Subcutaneous abdominal adipose tissue (tissue), 5 donors: ENCODE measurements around the gene B9D1.

Experiments
- H3K27ac ChIP-seq: one replicate; pipeline ENCODE4 v1.7.0; 2013; ENCODE audit warnings: low read depth, mild to moderate bottlenecking, inconsistent platforms, low read length, moderate library complexity
- H3K27me3 ChIP-seq, 5 donors: one replicate each; pipeline ENCODE4 v1.7.0; 2013; ENCODE audit warnings: low read length in 5 of 5, inconsistent platforms in 1 of 5; ENCODE audit not compliant: control insufficient read depth in 5 of 5, insufficient read depth in 4 of 5
- H3K36me3 ChIP-seq, 5 donors: one replicate each; pipeline ENCODE4 v1.7.0; 2013; ENCODE audit warnings: low read length in 5 of 5; ENCODE audit not compliant: control insufficient read depth in 5 of 5, insufficient read depth in 5 of 5
- H3K4me1 ChIP-seq, 5 donors: one replicate each; pipeline ENCODE4 v1.7.0; 2013; ENCODE audit warnings: low read length in 5 of 5, mild to moderate bottlenecking in 3 of 5, moderate library complexity in 1 of 5; ENCODE audit not compliant: control insufficient read depth in 5 of 5, insufficient read depth in 5 of 5
- H3K4me3 ChIP-seq, 5 donors: one replicate each; pipeline ENCODE4 v1.7.0; 2013; ENCODE audit warnings: low read length in 5 of 5, low read depth in 1 of 5
- H3K9ac ChIP-seq, 5 donors: one replicate each; pipeline ENCODE4 v1.7.0; 2013; ENCODE audit warnings: low read length in 5 of 5, mild to moderate bottlenecking in 4 of 5, moderate library complexity in 3 of 5
- H3K9me3 ChIP-seq, 5 donors: one replicate each; pipeline ENCODE4 v1.7.0; 2013; ENCODE audit warnings: low read length in 5 of 5; ENCODE audit not compliant: control insufficient read depth in 5 of 5
- donor health status: healthy.
- donor health status: healthy.
- donor health status: healthy.
- donor health status: healthy.
- donor health status: healthy.

Gene B9D1

DNA sequence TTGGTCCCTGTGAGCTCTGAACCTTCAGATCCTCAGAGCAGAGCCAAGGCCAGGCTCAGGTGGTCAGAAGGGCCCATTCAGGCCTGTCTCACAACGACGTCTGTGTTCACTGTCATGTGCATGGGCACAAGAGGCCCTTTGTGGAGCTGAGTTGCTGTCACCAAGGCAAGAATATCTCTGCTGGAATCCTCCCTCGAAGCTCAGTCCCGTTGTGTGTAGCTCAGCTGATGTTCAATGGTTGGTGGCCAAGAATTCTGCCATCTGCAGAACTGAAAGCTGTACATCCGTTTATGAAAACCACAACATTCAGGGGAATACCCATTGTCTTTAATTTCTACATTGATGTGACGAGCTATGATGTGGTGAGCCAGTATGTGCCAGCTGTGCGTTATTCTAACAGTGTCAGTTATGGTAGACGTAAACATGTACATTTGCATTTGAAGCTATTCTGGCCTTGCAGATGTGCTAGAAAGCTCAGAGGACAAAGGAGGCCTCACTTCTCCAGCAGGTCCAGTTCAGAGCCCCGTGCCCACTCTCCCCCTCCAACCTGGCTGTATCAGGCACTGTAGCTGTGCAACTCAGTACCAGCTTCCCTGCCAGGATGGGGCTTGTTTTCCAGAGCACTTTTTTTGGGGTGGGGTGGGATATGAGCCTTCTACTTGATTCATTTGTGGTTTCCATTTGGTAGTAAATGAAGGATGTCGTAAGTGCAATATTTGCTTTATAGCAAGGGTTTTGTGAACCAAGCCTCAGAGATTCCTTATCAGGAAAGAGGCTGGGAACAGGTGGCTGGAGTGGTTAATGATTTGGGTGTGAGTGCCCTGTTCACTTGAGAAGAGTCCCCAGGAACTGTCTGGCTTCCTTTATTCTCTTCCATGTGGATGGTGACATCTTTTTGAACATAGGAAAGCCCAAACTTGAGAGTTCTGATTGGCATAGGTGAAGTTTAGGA, 56.1 kb downstream of the B9D1 start:
- no peak overlapping the region for H3K9ac ChIP-seq
- no peak overlapping the region for H3K27ac ChIP-seq
- H3K27me3 ChIP-seq: no peaks in the 10 kb centered on the region
- H3K4me1 ChIP-seq: peaks cover 9 to 58% (median 46%) of the 10 kb centered on the region in 5 donors
- H3K36me3 ChIP-seq: peaks cover 0 to 12% (median 9%) of the 10 kb centered on the region in 5 donors
- no peaks in the 10 kb centered on the region for H3K9me3 ChIP-seq
- H3K4me3 ChIP-seq: no peak overlapping the region

DNA sequence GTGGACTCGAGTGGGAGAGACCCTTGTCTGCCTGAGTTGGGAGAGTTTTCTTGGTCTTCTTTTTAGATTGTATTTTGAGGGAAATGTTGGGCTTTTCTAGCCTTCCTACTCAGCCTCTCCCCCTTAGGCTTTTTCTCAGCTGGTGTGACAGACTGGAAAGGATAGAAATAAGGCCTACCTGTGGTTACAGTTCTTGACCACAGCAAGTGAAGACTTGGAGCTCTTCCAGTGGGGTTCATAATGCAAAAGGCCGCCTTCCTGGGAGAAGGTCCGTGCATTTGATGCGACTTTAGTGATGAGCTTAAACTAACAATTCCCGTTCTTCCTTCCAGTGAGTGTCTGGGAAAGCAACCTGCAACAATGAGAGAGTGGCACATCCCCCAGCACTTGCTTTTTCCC, 56.8 kb downstream of the B9D1 start:
- Histone ChIP-seq H3K4me3 (no peak overlapping the region), H3K9me3 (no peaks in the 10 kb centered on the region), H3K27ac (no peak overlapping the region), H3K27me3 (no peaks in the 10 kb centered on the region), H3K4me1 (peaks cover 9 to 61% (median 48%) of the 10 kb centered on the region in 5 donors), H3K9ac (no peak overlapping the region), H3K36me3 (peaks cover 0 to 12% (median 7%) of the 10 kb centered on the region in 5 donors)

- peaks cover 0 to 12% (median 6%) of the 10 kb centered on the region in 5 donors for H3K36me3 ChIP-seq
- no peak overlapping the region for H3K27ac ChIP-seq
- H3K27me3 ChIP-seq: no peaks in the 10 kb centered on the region
- H3K4me3 ChIP-seq: no peak overlapping the region
- no peak overlapping the region for H3K9ac ChIP-seq
- no peaks in the 10 kb centered on the region for H3K9me3 ChIP-seq
- H3K4me1 ChIP-seq: peaks cover 9 to 61% (median 48%) of the 10 kb centered on the region in 5 donors
These were observed 57.3 kb downstream of the B9D1 start for GRCh38 chr17:19305256-19305655.

- H3K9me3 ChIP-seq: no peaks in the 10 kb centered on the region
- no peak overlapping the region for H3K27ac ChIP-seq
- H3K4me1 ChIP-seq: peaks cover 9 to 59% (median 48%) of the 10 kb centered on the region in 5 donors
- H3K36me3 ChIP-seq: peaks cover 0 to 7% (median under 1%) of the 10 kb centered on the region in 5 donors
- H3K9ac ChIP-seq: peak overlapping the region in 2 of 5 donors; percentile 0 to 48
- peak overlapping the region in 1 of 5 donors; percentile 8 for H3K4me3 ChIP-seq
- no peaks in the 10 kb centered on the region for H3K27me3 ChIP-seq
These were observed 57.8 kb downstream of the B9D1 start for GRCh38 chr17:19304751-19305150.

GRCh38 chr17:19304209-19304608, 58.3 kb downstream of the B9D1 start:
- H3K27ac ChIP-seq: peak overlapping the region; percentile 44
- no peaks in the 10 kb centered on the region for H3K27me3 ChIP-seq
- H3K9me3 ChIP-seq: no peaks in the 10 kb centered on the region
- peaks cover 0 to 7% (median 0%) of the 10 kb centered on the region in 5 donors for H3K36me3 ChIP-seq
- H3K9ac ChIP-seq: peak overlapping the region in 2 of 5 donors; percentile 0 to 48
- H3K4me3 ChIP-seq: peak overlapping the region in 2 of 5 donors; percentile 0 to 8
- peaks cover 11 to 64% (median 52%) of the 10 kb centered on the region in 5 donors for H3K4me1 ChIP-seq

- H3K9me3 ChIP-seq: no peaks in the 10 kb centered on the region
- H3K9ac ChIP-seq: peak overlapping the region in 1 of 5 donors; percentile 38
- no peaks in the 10 kb centered on the region for H3K27me3 ChIP-seq
- H3K27ac ChIP-seq: peak overlapping the region; percentile 60
- peaks cover 11 to 67% (median 57%) of the 10 kb centered on the region in 5 donors for H3K4me1 ChIP-seq
- peaks cover 0 to 7% (median 0%) of the 10 kb centered on the region in 5 donors for H3K36me3 ChIP-seq
- no peak overlapping the region for H3K4me3 ChIP-seq
These were observed 59.2 kb downstream of the B9D1 start for GRCh38 chr17:19303367-19303776.

DNA sequence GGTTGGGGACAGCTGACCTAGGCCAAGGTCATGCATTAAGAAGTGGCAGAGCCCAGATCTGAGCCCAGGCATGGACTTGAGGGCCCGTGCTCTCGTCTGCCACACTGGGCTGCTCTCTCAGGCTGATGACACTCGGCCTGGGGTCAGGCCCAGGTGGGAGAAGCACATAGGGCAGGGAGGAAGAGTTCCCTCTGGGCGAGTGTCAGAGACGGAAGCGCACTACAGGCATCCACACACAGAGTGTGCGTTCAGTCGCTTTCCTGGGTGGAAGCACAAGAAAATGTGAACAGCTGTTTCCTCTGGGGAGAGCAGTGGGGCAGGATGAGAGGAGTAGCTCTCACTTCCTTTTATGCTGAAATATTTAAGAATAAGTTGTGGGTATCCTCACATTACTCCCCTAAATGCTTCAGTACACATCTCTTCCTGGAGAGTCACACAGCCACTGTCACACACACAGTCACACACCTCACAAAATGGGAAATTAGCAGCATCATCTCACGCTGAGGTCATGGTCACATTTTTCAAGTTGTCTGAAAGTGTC, 59.7 kb downstream of the B9D1 start:
- no peaks in the 10 kb centered on the region for H3K9me3 ChIP-seq
- no peaks in the 10 kb centered on the region for H3K27me3 ChIP-seq

GRCh38 chr17:19301973-19302372, 60.5 kb downstream of the B9D1 start:
- Histone ChIP-seq H3K36me3 (peaks cover 0 to 7% (median 0%) of the 10 kb centered on the region in 5 donors), H3K9me3 (no peaks in the 10 kb centered on the region), H3K4me3 (no peak overlapping the region), H3K27me3 (no peaks in the 10 kb centered on the region), H3K4me1 (peaks cover 11 to 74% (median 64%) of the 10 kb centered on the region in 5 donors), H3K9ac (no peak overlapping the region), H3K27ac (no peak overlapping the region)

More for the DNA sequence above, 59.7 kb downstream of the B9D1 start:
- Histone ChIP-seq H3K9ac (peak overlapping the region in 1 of 5 donors; percentile 38), H3K4me3 (no peak overlapping the region), H3K27ac (peak overlapping the region; percentile 60), H3K36me3 (peaks cover 0 to 7% (median 0%) of the 10 kb centered on the region in 5 donors), H3K4me1 (peaks cover 11 to 68% (median 57%) of the 10 kb centered on the region in 5 donors)

GRCh38 chr17:19301274-19301951, 61.1 kb downstream of the B9D1 start:
- Histone ChIP-seq H3K27me3 (no peaks in the 10 kb centered on the region), H3K4me1 (peaks cover 13 to 75% (median 67%) of the 10 kb centered on the region in 5 donors), H3K27ac (no peak overlapping the region), H3K4me3 (no peak overlapping the region), H3K36me3 (peaks cover 0 to 7% (median 0%) of the 10 kb centered on the region in 5 donors), H3K9ac (no peak overlapping the region), H3K9me3 (no peaks in the 10 kb centered on the region)
